ENCODE results near the gene ANKS1B.

The ANKS1B gene

DNA sequence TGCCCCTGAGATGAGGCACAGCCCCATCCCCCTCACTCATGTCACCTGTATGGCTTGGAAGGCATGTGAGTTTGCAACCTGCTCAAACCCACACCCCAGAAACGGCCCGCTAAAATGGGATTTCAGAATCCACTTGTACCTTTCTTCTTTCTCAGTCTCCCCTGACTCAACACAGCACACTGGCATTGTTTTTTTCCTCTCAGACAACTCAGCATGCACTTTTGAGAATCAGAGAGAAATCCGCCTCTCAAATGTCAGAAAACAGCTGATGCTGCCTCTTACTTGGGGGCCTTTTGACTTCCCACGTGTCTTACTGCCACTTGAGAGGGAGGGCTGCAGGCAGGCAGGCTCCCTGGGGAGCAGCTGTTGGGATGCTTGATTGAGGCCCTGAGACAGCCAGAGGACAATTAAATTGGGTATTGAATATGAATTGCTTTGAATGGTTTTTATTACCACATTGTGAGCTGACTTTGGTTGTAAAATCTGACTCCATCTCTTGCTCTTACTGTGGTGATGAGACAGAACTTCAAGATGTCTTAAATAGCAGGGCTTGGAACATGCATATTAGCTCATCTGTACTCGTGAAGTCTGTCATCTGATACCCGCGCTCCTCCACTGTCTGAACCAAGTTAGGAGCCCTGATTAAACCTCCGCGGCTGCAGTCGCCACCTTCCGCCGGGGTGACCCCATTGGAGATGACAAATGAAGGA, 1243.0 kb downstream of the ANKS1B start:
- no peak for FAIRE-seq

DNA sequence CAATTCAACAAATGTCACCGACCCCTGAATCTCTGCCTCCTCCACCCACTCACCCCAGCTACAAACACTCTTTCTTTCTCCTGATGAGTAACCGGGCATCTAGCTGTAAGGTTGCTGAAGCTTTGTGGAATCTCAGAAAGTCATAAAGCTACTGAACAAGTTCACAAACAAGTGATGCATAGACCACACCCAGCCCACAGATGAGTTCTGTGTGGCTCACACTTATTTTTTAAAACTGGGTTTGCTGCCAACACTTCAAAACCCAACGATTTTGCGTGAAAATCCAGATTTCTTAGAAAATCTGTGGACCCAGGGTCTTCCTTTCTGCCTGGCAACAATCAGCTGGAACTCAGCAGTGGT, 1243.6 kb downstream of the ANKS1B start:
- FAIRE-seq, result no peak

DNA sequence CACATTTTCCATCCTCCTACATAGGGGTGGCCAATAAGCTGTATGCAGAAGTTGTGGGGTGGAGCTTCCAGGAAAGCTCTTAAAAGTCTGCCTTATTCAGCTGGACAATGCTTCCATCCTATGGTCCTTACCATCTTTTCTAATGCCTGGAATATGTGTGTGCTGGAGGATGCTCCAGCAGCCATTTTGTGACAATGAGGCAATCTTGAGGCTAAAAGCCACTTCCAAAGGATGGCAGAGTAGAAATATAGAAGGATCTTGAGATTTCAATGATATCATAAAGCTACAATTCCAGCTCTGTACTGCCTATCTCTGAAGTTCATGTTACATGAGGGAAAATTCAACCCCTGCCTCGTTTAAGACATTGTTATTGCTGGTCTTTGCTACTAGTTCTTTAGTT, 1244.0 kb downstream of the ANKS1B start:
- FAIRE-seq, result no peak

DNA sequence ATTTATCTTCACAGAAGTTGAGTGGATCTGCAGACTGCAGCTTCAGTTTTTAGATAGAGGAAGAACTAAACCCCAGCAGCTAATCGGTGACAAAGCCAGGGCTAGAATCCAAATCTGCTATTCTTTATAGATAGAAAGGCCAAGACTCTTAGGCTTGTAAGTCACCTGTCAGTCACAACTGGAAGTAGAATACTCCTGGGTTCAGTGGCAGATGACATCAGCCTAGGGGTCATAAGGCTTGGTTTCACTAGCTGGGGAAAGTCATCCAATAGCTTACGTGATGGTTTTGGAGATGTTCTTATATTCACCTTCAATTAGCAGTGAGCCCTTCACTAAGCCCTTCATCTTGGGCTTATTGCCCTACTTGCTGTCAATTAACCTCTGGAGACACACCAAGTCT, 1246.2 kb downstream of the ANKS1B start:
- no peak for FAIRE-seq

DNA sequence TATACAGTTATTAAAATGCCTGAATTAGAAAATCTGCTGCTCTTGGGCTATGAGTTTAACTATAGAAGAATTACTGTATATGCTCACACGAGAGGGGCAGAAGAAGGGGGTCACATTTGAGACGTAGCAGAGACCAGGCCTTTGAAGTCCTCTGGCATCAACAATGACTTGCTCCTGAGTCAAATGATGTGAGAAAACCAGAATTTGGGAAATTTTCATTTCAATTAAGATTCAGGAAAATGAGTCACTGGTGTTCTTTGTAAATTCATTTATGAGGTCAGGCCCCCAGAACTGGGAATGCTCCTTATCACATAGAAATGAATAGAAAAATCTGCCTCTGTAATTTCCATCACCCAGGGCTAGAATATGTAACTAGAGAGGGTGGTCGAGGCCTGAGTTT, 1246.7 kb downstream of the ANKS1B start:
- no peak for FAIRE-seq

DNA sequence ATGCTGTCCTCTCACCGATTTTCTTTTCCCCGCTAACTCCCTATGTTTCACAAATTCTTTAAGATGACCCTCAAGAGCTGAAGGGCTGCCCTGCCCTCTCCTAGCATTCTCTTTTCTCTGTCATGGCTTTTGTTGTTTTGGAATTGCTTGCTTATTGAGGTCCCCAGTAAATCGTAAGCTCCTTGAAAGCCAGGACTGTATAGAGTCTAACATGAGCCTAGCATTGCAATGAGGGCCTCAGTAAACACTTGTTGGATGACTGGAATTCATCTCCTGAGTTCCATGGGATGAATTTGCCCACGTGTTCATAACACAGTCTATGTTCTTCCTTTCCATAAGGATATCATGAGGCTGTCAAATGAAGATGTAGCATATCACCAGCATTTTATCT, 1247.4 kb downstream of the ANKS1B start:
- FAIRE-seq, result no peak

DNA sequence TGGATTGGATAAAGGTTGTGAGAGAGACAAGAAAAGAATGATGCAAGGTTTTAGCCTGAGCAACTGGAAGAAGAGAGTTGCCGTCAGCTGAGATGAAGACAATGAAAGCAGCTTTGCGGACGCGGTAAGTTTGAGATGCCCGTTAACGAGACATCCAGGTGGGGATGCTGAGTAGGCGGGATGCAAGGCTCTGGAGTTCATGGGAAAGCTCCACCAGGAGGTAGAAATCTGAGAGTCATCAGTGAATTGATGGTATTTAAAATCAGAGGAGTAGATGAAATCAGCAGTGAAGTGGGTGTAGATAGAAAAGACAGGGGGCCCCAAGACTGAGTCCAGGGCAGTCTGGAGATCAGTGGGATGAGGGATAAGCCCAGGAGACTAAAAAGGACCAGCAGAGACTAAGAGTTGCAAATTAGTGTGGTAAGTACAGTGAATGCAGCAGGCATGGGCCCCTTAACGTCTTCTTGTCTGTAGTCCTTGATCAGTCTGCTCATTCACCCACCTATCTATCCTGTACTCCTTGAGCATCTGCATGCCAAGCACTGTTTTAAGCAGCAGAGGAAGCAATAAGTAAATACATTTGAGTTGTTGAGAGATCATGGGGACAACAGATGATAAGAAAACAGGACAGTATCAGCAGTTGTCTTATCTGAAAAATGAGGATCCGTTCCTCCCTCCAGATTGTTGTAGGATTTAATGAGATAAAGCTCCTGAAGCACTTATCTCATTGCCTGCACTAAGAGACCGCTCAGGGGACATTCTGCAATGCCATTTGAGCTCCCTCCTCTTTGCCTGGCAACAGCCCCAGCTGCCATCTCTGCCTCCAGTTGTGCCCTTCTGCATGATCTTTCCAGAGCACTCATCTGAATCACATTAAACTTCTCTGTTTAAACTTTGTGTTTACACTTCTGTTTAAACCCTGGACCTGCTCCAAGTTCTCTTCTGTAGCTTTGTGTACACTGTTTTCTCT, 1248.1 kb downstream of the ANKS1B start:
- no peak for FAIRE-seq

DNA sequence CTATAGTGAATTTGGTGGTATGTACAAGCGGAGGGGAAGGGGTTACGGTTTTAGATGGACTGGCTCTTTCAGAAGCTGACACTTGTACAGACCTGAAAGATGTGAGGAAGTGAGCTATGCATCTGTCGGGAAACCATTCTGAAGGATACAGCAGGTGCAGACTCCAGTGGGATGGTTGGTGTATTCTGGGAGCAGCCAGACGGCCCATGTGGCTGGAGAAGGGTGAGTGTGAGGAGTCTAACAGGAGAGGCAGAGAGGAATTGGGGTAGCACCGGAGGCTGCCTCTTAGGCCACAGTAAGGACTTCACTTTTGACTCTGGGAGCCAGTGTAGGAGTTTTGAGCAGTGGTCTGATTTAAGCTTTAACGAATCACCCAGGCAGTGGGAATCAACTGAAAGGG, 1248.9 kb downstream of the ANKS1B start:
- no peak for FAIRE-seq

DNA sequence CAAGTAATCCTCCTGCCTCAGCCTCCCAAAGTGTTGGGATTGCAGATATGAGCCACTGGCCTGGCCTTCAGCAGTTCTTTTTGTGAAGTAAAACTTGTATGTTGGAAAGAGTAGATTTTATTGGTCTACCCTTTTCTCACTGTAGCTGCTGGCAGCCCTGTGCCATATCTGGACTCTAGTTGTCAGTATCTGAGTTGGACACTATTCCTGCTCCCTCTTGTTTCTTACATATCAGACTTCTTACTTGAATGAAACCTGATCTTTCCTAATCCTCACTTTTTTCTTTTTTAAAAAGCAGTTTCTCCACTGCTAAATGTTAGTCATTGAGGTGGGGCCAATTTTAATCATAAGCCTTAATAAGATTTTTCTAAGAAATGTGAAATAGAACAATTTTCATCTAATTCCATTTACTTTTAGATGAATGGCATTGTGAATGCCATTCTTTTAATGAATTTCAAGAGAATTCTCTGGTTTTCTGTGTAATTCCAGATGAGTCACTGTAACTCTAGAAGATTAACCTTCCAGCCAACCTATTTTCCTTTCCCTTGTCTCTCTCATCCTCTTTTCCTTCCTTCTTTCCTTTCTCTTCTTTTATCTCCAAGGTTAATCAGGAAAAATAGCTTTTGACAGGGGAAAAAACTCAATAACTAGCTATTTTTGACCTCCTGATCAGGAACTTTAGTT, 1250.9 kb downstream of the ANKS1B start:
- FAIRE-seq, result no peak

DNA sequence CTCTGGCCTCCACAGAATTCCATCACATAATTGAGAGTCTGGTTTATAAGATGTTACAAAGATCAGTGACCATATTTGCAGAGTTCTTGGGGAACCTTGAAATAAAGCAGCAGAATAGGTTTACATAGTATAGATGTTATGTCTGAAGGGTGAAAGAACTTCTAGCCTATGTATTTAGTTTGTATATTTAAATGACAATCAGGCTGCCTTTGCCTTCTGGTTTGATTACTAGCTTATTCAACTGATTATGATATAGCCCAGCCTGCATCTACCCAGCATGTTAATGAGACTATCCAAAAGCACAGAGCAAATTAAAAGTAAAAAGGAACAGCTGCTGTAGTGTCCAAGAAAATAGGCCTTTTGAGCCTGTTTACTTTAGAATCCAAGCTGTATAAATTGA, 1254.3 kb downstream of the ANKS1B start:
- no peak for FAIRE-seq

DNA sequence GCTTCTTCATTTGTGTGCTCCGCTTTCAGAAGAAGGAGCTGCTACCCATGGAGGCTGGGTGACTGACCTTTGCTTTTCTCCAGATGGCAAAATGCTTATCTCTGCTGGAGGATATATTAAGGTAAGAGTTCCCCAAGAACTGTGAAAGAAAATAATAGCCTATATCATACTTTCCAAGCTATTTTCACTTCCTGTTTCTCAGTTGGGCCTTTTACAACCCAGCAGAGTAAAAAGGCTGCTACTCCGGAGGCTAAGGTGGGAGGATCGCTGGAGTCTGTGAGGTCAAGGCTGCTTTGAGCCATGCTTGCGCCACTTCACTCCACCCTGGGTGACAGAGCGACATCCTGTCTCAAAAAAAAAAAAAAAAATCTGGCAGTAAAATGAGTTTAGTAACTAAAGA, 1257.5 kb downstream of the ANKS1B start:
- no peak for FAIRE-seq

DNA sequence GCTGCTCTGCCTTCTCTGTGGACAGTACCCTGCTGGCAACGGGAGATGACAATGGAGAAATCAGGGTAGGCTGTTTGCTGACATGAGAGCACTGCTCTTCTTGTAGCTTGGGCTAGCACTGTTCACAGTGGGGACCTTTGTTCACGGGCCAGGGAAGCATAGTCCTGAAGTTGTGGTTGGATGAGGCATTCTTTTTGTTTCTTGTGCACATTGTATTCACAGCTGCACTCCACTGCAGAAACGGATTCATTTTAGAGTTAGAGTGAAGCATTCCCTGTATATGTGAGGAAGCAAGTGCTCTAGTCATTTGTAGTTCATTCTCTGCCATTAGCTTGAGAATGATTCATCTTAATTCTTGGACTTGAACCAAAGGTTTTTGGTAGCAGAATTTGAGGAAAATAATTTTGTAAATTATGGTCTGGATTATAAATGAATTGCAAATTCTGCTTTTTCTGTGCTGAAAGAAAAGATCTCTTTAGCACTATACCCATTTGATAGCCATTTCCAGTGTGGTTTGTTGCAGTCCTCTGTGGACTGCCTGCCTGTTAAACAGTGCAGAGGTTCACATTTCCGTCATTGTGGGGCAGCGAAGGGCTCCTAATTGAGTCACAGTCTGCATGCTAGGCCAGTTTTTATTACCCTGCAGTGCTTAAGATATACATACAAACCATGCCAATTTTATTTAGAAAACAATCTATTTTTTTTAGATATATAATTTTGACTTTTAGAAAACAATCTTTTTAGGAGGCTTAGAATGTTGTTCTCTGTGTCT, 1259.1 kb downstream of the ANKS1B start:
- peak; percentile 3 for FAIRE-seq

DNA sequence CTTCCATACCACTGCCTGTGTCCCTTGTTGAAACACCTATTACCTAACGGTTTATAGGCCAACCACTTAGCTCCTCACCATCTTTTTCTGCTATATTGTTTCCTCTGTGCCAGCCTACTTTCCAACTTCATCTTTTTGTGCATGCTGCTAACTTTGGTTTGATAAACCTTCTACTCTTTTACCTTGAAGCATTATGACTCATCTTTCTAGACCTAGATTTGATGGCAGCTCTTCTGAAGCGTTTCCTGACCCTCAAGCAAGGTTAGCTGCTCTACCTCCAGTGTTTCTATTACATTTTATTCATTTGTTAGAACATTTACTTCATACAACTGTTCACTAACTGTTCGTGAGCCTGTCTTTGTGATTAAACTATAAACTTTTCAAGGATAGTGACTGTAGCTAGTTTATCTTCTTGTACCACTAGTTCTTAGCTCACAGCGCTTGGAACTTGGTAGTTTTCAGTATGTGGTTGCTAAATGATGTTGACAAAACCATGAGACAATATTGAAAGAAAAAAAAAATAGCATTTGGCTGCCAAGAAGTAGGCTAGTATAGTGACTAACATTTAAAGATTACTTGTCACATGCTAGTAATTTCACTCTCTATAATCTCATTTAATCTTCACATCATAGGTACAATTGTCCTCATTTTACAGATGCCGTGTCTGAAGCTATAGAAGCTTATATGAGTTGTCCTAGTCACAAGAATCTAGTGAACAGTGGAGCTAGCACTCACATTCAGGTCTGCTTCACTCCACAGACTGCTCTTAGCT, 1260.2 kb downstream of the ANKS1B start:
- FAIRE-seq, result no peak

DNA sequence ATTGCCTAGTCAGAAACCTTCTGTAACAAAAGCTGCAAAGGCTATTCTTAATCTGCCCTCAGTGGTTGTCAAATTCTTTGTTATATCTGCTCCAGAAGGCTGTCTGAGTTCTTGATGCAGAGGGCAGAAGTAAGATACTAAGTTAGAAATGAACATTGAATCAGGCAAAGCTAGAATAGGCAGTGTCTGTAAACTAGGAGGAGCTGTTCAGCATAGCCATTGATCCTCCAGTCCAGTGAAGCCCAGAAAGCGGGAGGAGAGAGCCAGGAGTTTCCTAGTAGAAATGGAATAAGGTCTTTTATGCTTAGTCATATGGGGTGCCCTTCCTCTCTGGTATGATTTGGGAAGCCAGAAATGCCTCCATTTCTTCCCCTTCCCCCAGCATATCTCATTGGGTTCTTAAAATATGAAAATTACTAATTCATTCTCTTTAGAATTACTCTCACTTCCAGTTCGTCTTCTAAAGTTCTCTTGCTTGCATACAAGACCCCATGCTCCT, 1263.5 kb downstream of the ANKS1B start:
- FAIRE-seq, result no peak

DNA sequence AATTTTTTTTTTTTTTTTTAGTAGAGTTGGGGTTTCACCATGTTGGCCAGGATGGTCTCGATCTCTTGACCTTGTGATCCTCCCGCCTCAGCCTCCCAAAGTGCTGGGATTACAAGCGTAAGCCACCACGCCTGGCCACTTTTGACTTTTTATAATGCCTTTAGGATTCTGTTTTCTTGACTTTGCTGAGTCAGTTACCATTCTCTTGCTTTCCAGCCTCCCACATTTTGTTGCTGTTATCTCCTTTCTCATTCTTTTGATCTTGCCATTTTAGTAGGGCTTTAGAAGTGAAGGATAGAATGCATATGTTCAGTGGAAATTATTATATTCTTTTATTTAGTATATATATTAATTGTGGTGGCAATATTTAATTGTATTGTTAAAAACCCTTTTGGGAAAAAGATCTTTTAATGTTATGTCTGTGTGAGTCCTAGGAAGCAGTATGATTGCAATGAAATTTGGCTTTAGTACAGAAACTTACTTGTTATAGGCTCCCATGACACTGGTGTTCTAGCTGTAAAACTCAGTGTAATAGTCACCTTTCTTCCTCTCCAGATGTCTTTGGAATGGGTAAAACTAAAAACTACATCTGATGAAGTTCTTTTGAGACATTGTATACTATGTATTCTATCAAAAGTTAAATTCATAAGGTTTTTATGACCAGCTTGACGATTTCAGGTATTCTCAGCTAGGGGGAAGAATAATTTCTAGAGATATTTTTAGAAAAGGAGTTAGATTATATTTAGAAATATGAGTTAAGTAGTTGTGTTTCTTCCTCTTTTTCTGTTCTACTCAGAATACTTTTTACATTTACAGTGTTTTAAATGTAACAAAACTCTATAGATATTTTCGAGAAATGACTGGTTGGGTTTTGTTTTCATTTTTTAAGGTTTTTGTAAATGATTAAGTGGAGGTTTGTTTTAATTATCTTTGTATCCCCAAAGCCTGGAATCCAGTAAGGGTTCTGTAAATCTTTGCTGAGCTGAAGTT, 1264.9 kb downstream of the ANKS1B start:
- FAIRE-seq, result no peak

DNA sequence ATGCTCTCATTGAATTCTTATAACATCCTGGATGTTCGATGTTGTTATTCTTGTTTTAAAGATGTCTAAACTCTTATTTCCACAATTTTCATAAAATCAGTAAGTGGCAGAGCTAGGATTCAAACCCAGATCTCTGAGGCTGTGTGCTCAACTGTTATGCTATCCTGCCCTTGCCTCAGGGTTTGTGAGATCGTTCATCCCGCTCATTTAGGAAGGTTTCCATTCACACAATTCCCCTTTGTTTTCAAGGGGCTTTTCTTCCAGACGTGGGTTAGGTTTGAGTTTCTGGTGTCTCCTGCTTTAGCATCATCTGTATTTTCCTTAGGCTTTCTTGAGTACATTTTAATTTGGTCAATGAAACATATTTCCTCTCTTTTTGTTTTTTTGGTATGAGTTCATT, 1270.3 kb downstream of the ANKS1B start:
- FAIRE-seq, result no peak

DNA sequence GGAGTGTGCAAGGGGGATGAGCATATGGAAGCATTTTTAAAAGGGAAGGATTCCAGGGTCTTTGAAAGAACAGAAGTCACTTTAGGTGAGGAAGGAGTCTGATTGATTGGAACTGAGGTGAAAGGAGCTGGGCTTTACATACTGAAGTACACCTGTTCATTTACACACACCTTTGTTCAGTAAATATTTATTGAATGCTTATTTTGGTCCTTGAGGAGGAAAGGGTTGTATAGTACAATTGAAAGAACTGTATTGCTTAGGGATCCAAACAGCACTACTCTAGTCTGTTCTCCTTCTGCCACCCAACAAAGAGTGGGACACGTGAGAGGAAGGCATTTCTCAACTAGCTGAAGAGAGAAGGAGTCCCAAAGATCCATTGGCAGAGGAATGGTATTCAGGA, 1275.7 kb downstream of the ANKS1B start:
- no peak for FAIRE-seq

DNA sequence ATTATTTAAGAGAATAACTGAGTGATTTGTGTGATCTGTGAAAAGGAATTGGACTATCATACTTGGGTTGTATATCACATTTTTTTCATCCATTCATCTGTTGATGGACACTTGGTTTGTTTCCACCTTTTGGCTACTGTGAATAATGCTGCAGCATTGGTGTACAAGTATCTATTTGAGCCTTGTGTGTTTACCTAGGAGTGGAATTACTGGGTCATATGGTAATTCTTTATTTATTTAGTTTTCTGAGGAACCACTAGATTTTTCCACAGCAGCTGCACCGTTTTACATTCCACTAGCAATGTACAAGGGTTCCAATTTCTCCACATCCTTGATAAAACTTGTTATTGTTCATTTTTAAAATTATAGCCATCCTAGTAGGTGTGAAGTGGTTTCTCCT, 1283.6 kb downstream of the ANKS1B start:
- no peak for FAIRE-seq

DNA sequence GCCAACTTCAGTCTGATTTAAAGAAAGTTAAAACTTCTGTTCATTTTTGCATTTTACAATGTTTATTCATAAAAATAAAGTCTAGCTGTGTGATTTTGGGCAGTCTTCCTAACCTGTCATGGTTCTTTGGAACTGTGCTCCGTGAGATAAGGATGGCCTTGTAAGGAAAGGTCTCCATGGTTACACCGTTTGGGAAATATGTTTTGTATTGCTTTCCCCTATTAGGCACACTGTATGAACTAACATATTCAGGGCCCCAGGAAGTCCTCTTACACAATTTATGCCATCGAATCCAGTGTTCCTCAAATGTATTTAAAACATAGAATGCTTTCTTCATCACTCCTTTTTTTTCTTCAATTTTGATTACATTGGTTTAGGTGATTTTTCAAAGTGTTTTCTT, 1285.2 kb downstream of the ANKS1B start:
- FAIRE-seq, result no peak

DNA sequence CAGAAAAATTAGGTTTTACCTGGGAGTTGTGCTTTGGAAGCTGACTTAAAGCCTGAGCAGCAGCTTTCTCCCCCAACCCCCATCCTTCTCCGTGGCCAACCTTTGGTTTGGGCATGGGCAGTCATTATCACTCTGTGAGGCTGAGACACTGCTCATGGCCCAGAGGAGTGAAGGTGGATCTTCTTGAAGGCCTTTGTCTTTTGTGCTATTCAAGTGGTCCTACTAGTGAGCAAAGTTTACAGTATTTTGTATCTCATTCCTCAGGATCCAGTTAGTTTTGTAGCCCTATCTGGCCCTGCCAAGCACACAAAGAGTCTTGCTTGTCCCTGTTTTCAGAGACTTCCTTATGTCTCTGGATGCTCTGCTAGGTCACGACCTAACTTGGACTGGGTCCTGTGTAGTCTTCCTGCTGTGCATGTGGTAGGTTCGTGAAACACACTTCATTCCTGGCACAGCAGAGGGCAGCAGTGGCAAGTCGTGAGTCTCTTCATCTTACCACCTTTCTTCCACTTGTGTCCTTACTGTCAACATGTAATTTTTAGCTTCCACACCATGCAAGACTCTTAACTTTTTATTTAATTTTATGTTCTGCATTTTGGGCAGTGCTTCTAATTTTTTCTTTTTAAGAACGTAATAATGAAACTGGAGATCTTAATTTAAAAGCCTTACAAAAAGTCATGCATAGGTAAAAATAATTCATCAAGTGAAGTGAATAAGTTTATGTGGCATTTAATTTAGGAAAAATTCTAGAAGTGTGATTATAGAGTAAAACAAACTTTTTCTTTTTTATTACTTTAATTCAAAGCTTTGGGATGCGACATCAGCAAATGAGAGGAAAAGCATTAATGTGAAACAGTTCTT, 1285.9 kb downstream of the ANKS1B start:
- FAIRE-seq, result peak; percentile 70

All from A204.1 (cell line).